IMR-90 (cell line): ENCODE measurements around the gene UGT1A7. TPM values are rescaled to one million over a fixed set of nuclear protein-coding genes. Genes with fewer than 3 reads are reported as not detected.

Experiments
- ATAC-seq: fragments of 200-7000 bp; cut with Tn5 transposase; 2 replicates; pipeline ENCODE4 v1.9.1; 2020; ENCODE audit warnings: low read depth, mild to moderate bottlenecking, moderate library complexity
- BruUV-seq: library from RNA; stranded (reverse); fragments of 400-500 nt; replicated peaks from 2 replicates; lab custom pipeline; 2021; lab: Mats Ljungman, UMichigan
- CTCF ChIA-PET: fragments of 300-600 bp; formaldehyde crosslinking; extraction: SDS; loops from one replicate; lab custom pipeline; 2021; ENCODE audit warnings: antibody characterized with exemption; lab: Yijun Ruan, JAX
- POLR2A ChIA-PET: fragments of 300-600 bp; sonication (Branson Sonifier 250); formaldehyde crosslinking; loops from one replicate; lab custom pipeline; 2022; ENCODE audit warnings: antibody characterized with exemption; ENCODE audit not compliant: unreplicated experiment; lab: Charles Lee
- DNase-seq: peaks from one replicate; pipeline ENCODE4 v3.0.0; 2013
- H2AFZ ChIP-seq: replicated peaks from 2 replicates; pipeline ENCODE3; 2013; ENCODE audit warnings: low read length, mild to moderate bottlenecking; ENCODE audit not compliant: poor library complexity
- H2AK5ac ChIP-seq: 2 replicates; pipeline ENCODE4 v1.6.1; 2013; ENCODE audit warnings: low read depth, low read length, inconsistent platforms
- H2AK9ac ChIP-seq: replicated peaks from 2 replicates; pipeline ENCODE3; 2013; ENCODE audit warnings: mild to moderate bottlenecking, low read depth, low read length, moderate library complexity; ENCODE audit not compliant: poor library complexity
- H2BK120ac ChIP-seq: 2 replicates; pipeline ENCODE4 v1.6.1; 2013; ENCODE audit warnings: low read depth, low read length, inconsistent platforms
- H2BK15ac ChIP-seq: 3 replicates; pipeline ENCODE4 v1.6.1; 2013; ENCODE audit warnings: low read depth, low read length, inconsistent platforms
- H2BK20ac ChIP-seq: 2 replicates; pipeline ENCODE4 v1.6.1; 2013; ENCODE audit warnings: low read depth, mild to moderate bottlenecking, inconsistent platforms, low read length, moderate library complexity
- H2BK5ac ChIP-seq: 2 replicates; pipeline ENCODE4 v1.6.1; 2013; ENCODE audit warnings: mild to moderate bottlenecking, low read depth, low read length, inconsistent platforms; ENCODE audit not compliant: poor library complexity, severe bottlenecking
- H3K14ac ChIP-seq: replicated peaks from 2 replicates; pipeline ENCODE4 v1.6.1; 2013; ENCODE audit warnings: low read depth, low read length, inconsistent platforms
- H3K18ac ChIP-seq: 2 replicates; pipeline ENCODE4 v1.6.1; 2013; ENCODE audit warnings: low read depth, low read length, control low read depth
- H3K23ac ChIP-seq: 2 replicates; pipeline ENCODE4 v1.6.1; 2013; ENCODE audit warnings: low read depth, low read length, inconsistent platforms
- H3K27ac ChIP-seq: 2 replicates; pipeline ENCODE4 v1.5.1; 2013; ENCODE audit warnings: mild to moderate bottlenecking, control low read depth, low read length; ENCODE audit not compliant: insufficient read depth
- H3K27me3 ChIP-seq: 2 replicates; pipeline ENCODE4 v1.6.1; 2013; ENCODE audit warnings: low read length; ENCODE audit not compliant: control insufficient read depth, insufficient read depth
- H3K36me3 ChIP-seq: 2 replicates; pipeline ENCODE4 v1.6.1; 2013; ENCODE audit warnings: low read length, mixed read lengths; ENCODE audit not compliant: control insufficient read depth, insufficient read depth
- H3K4ac ChIP-seq: 2 replicates; pipeline ENCODE4 v1.6.1; 2013; ENCODE audit warnings: low read depth, low read length, inconsistent platforms
- H3K4me1 ChIP-seq: 2 replicates; pipeline ENCODE4 v1.6.1; 2013; ENCODE audit warnings: low read length, mixed read lengths; ENCODE audit not compliant: control insufficient read depth, insufficient read depth
- H3K4me2 ChIP-seq: 2 replicates; pipeline ENCODE4 v1.6.1; 2013; ENCODE audit warnings: low read depth, mild to moderate bottlenecking, control low read depth, low read length, moderate library complexity
- H3K4me3 ChIP-seq: 2 replicates; pipeline ENCODE4 v1.5.1; 2013; ENCODE audit warnings: low read depth, mild to moderate bottlenecking, control low read depth, low read length, moderate library complexity; ENCODE audit not compliant: insufficient read depth
- H3K56ac ChIP-seq: 2 replicates; pipeline ENCODE4 v1.6.1; 2013; ENCODE audit warnings: low read length, inconsistent platforms; ENCODE audit not compliant: insufficient read depth; ENCODE audit errors: extremely low read depth
- H3K79me1 ChIP-seq, 2 experiments: 2 replicates each; pipeline ENCODE4 v1.6.1; 2013; ENCODE audit warnings: low read length in 2 of 2, inconsistent platforms in 1 of 2, low read depth in 1 of 2
- H3K9ac ChIP-seq: 2 replicates; pipeline ENCODE4 v1.6.1; 2013; ENCODE audit warnings: low read depth, low read length, control low read depth
- H3K9me1 ChIP-seq: 2 replicates; pipeline ENCODE4 v1.6.1; 2013; ENCODE audit warnings: low read length, inconsistent platforms; ENCODE audit not compliant: insufficient read depth
- H3K9me3 ChIP-seq: 2 replicates; pipeline ENCODE4 v1.6.1; 2013; ENCODE audit warnings: low read length; ENCODE audit not compliant: control insufficient read depth, insufficient read depth
- H4K20me1 ChIP-seq: 2 replicates; pipeline ENCODE4 v1.6.1; 2013; ENCODE audit warnings: low read length, inconsistent platforms; ENCODE audit not compliant: insufficient read depth
- H4K5ac ChIP-seq: 2 replicates; pipeline ENCODE4 v1.6.1; 2013; ENCODE audit warnings: mild to moderate bottlenecking, low read depth, low read length, control low read depth
- H4K8ac ChIP-seq, 2 experiments: 2 replicates each; pipeline ENCODE4 v1.6.1; 2013; ENCODE audit warnings: low read depth in 2 of 2, low read length in 2 of 2, control low read depth in 1 of 2, inconsistent platforms in 1 of 2
- H4K91ac ChIP-seq: 2 replicates; pipeline ENCODE4 v1.6.1; 2013; ENCODE audit warnings: low read depth, low read length, inconsistent platforms; ENCODE audit not compliant: insufficient read depth
- CEBPB ChIP-seq: IDR thresholded peaks from 2 replicates; pipeline ENCODE4 v1.6.1; 2012; ENCODE audit warnings: low read depth, low read length, improper control_type of control experiment
- CHD1 ChIP-seq: IDR thresholded peaks from 2 replicates; pipeline ENCODE4 v1.6.1; 2012; ENCODE audit warnings: low read depth, low read length, improper control_type of control experiment
- dilution Hi-C: fragments of 300-500 bp; cut with HindIII; formaldehyde crosslinking; loops from one replicate; pipeline ENCODE4 v1.14.3; 2018; ENCODE audit warnings: low sequenced_read_pairs; ENCODE audit not compliant: unreplicated experiment
- in situ Hi-C: fragments of 300-500 bp; cut with MboI; formaldehyde crosslinking; loops from 3 replicates; pipeline ENCODE4 v1.14.3; 2019; ENCODE audit warnings: low sequenced_read_pairs, inconsistent platforms, mixed read lengths
- intact Hi-C: fragments of 100-400 bp; cut with micrococcal nuclease; formaldehyde crosslinking; loops from 2 replicates; pipeline ENCODE4 v1.10.0; 2022
- polyA plus RNA-seq, 3 experiments: library from polyadenylated mRNA; depleted of rRNA; stranded (reverse); fragments of >200 nt; gene quantifications; 2 replicates each; pipeline ENCODE4 v1.2.3, GENCODE V29; 2012; ENCODE audit warnings: low replicate concordance in 1 of 3
- total RNA-seq: library from RNA; depleted of rRNA; stranded (reverse); fragments of >200 nt; gene quantifications from 2 replicates; pipeline ENCODE4 v1.2.3, GENCODE V29; 2012

UGT1A7 gene
- total and polyA plus RNA-seq, 2 of the 4 experiments (the other 2 are of a cell fraction), result not detected

DNA sequence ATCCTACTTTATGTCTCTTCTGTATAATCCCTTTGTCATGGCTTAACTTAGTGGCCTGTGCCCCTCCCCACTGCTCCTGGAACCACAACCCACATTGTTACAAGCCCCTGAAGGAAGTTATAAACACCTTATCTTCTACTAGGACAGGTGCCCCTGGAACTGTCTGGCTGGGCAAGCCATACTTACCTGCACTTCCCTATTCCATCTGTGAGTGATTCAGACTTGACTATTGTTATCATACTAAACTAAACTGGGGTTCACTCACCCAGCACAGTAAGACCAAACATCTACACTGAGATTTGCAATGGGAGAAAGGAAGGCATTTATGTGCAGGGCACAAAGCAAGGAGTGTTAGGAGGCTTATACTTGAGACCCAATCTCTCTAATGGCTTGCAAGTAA, 7.3 kb downstream of the UGT1A7 start:
- Histone ChIP-seq H3K27ac (no peak overlapping the region), H3K4me3 (no peak overlapping the region), H3K23ac (no peak overlapping the region), H3K9me3 (no peaks in the 10 kb centered on the region), H3K56ac (no peak overlapping the region), H3K79me1 (no peaks in the 10 kb centered on the region), H3K4me2 (no peak overlapping the region), H3K18ac (no peak overlapping the region), H3K4me1 (no peaks in the 10 kb centered on the region), H2BK120ac (no peak overlapping the region), H4K91ac (no peak overlapping the region), H2AK5ac (no peak overlapping the region), H2BK15ac (no peak overlapping the region), H2BK20ac (no peak overlapping the region), H3K9me1 (no peaks in the 10 kb centered on the region), H2AFZ (no peak overlapping the region), H2BK5ac (no peak overlapping the region), H4K8ac (no peak overlapping the region), H3K36me3 (no peaks in the 10 kb centered on the region), H2AK9ac (no peak overlapping the region), H3K9ac (no peak overlapping the region), H4K5ac (no peak overlapping the region), H3K27me3 (peaks cover 4% of the 10 kb centered on the region), H4K20me1 (no peaks in the 10 kb centered on the region), H3K4ac (no peak overlapping the region), H3K14ac (no peak overlapping the region)
- TF ChIP-seq CHD1 (no peak), CEBPB (no peak)
- dilution Hi-C loops, result no loop called here
- ChIA-PET CTCF (no interaction called here), POLR2A (no interaction called here)
- intact Hi-C loops, result no loop called here
- no TSS peak for BruUV-seq
- in situ Hi-C loops, result no loop called here
- no peak for DNase-seq
- ATAC-seq, result no peak
